A172 (cell line): Measurements from ENCODE around the gene ZMYM2. TPM values are rescaled to one million over a fixed set of nuclear protein-coding genes. Genes with fewer than 3 reads are reported as not detected.

Source experiments
- DNase-seq: peaks from one replicate; pipeline ENCODE4 v3.0.0-alpha.2; 2015; ENCODE audit warnings: low spot score
- total RNA-seq: library from RNA; depleted of rRNA; stranded (reverse); fragments of >200 nt; shearing (Covaris generic); gene quantifications from 2 replicates; pipeline ENCODE4 v1.2.3, GENCODE V29; 2014

Gene ZMYM2
- total RNA-seq, 1 experiment from 2014 or later = 30.1 TPM

GRCh38 chr13:20102525-20103180 is 144.1 kb downstream of the ZMYM2 start:
- no peak for DNase-seq

- DNase-seq = no peak
Measured at GRCh38 chr13:20105161-20105689, 146.7 kb downstream of the ZMYM2 start.

GRCh38 chr13:20106742-20107141 is 148.2 kb downstream of the ZMYM2 start:
- no peak for DNase-seq

GRCh38 chr13:20109037-20109436 is 150.5 kb downstream of the ZMYM2 start:
- DNase-seq = no peak

GRCh38 chr13:20114066-20114610 is 155.6 kb downstream of the ZMYM2 start:
- DNase-seq = no peak

- no peak for DNase-seq
Measured at GRCh38 chr13:20116213-20116612, 157.7 kb downstream of the ZMYM2 start.

- DNase-seq = no peak
Measured at GRCh38 chr13:20118268-20119140, 160.0 kb downstream of the ZMYM2 start.

- no peak for DNase-seq
Measured at GRCh38 chr13:20119960-20120359, 161.4 kb downstream of the ZMYM2 start.

- DNase-seq = no peak
Measured at GRCh38 chr13:20121159-20121525, 162.6 kb downstream of the ZMYM2 start.

- DNase-seq = no peak
Measured at GRCh38 chr13:20124303-20124702, 165.8 kb downstream of the ZMYM2 start.

- DNase-seq = peak; percentile 49
Measured at GRCh38 chr13:20125129-20125782, 166.7 kb downstream of the ZMYM2 start.

- no peak for DNase-seq
Measured at GRCh38 chr13:20125783-20126165, 167.2 kb downstream of the ZMYM2 start.

- DNase-seq = no peak
Measured at GRCh38 chr13:20126541-20127261, 168.2 kb downstream of the ZMYM2 start.

GRCh38 chr13:20127262-20127561 is 168.7 kb downstream of the ZMYM2 start:
- DNase-seq = no peak

GRCh38 chr13:20127562-20128458 is 169.3 kb downstream of the ZMYM2 start:
- no peak for DNase-seq

GRCh38 chr13:20128459-20128931 is 170.0 kb downstream of the ZMYM2 start:
- no peak for DNase-seq

GRCh38 chr13:20129076-20129475 is 170.5 kb downstream of the ZMYM2 start:
- no peak for DNase-seq

- DNase-seq = no peak
Measured at GRCh38 chr13:20130012-20130411, 171.5 kb downstream of the ZMYM2 start.

GRCh38 chr13:20130652-20131051 is 172.1 kb downstream of the ZMYM2 start:
- DNase-seq = no peak

GRCh38 chr13:20131057-20131832 is 172.7 kb downstream of the ZMYM2 start:
- DNase-seq = no peak
